HCT116 (cell line): Measurements from ENCODE around the gene IMPACT. TPM values are rescaled to one million over a fixed set of nuclear protein-coding genes. Genes with fewer than 3 reads are reported as not detected.

Source experiments
- ATAC-seq: fragments of 200-7000 bp; cut with Tn5 transposase; 2 replicates; pipeline ENCODE4 v1.9.1; 2020; ENCODE audit warnings: mild to moderate bottlenecking, moderate library complexity
- BruUV-seq: library from RNA; stranded (reverse); fragments of 400-500 nt; replicated peaks from 2 replicates; lab custom pipeline; 2021; lab: Mats Ljungman, UMichigan
- CTCF ChIA-PET: fragments of 300-600 bp; sonication (Branson Sonifier 250); formaldehyde crosslinking; loops from one replicate; lab custom pipeline; 2021; ENCODE audit warnings: antibody characterized with exemption; lab: Charles Lee
- POLR2A ChIA-PET: fragments of 300-600, 350-600 bp; sonication (Branson Sonifier 250); formaldehyde crosslinking; loops from one replicate; lab custom pipeline; 2021; ENCODE audit warnings: antibody characterized with exemption; lab: Charles Lee
- RAD21 ChIA-PET, 2 experiments: fragments of 300-600 bp; sonication (Branson Sonifier 250); formaldehyde crosslinking; loops; one replicate each; lab custom pipeline; 2023; ENCODE audit warnings: low total read pairs in 2 of 2; ENCODE audit not compliant: uncharacterized antibody in 2 of 2, unreplicated experiment in 2 of 2, low non-redundant PET in 1 of 2; lab: Charles Lee
- DNase-seq: peaks from one replicate; pipeline ENCODE4 v3.0.0-alpha.2; 2010; ENCODE audit warnings: low read depth, low spot score
- H2AFZ ChIP-seq: fragments of 200-600 bp; shearing (Covaris generic), sonication (generic); 2 replicates; pipeline ENCODE4 v1.6.1; 2017; ENCODE audit warnings: low read depth, mixed run types, mixed read lengths, antibody characterized with exemption, low read length; ENCODE audit not compliant: poor library complexity, severe bottlenecking
- H3K27ac ChIP-seq: 2 replicates; pipeline ENCODE4 v1.5.1; 2012; ENCODE audit warnings: low read depth, low read length
- H3K27me3 ChIP-seq: fragments of 200-600 bp; sonication (generic); 2 replicates; pipeline ENCODE4 v1.6.1; 2016; ENCODE audit warnings: mixed run types, low read length, mixed read lengths; ENCODE audit not compliant: insufficient read depth
- H3K36me3 ChIP-seq, 2 experiments: fragments of 200-500 bp in 1 of 2; fragments of 200-600 bp in 1 of 2; sonication (Bioruptor generic) in 1 of 2; sonication (generic) in 1 of 2; 2 replicates each; pipeline versions ENCODE4 v1.5.1 to v1.6.1; 2014 to 2016; ENCODE audit warnings: low read length in 2 of 2, inconsistent platforms in 1 of 2, mixed read lengths in 1 of 2, mixed run types in 1 of 2; ENCODE audit not compliant: insufficient read depth in 2 of 2, control insufficient read depth in 1 of 2
- H3K4me1 ChIP-seq, 2 experiments: fragments of 200-600 bp in 1 of 2; sonication (generic) in 1 of 2; 2 replicates each; pipeline versions ENCODE4 v1.5.1 to v1.6.1; 2012 to 2017; ENCODE audit warnings: low read length in 2 of 2, inconsistent platforms in 1 of 2, mild to moderate bottlenecking in 1 of 2, mixed read lengths in 1 of 2, mixed run types in 1 of 2, moderate library complexity in 1 of 2; ENCODE audit not compliant: insufficient read depth in 2 of 2, control insufficient read depth in 1 of 2
- H3K4me2 ChIP-seq: fragments of 200-600 bp; sonication (generic); 2 replicates; pipeline ENCODE4 v1.6.1; 2017; ENCODE audit warnings: mixed run types, low read length, mixed read lengths
- H3K4me3 ChIP-seq, 2 experiments: fragments of 200-600 bp in 1 of 2; sonication (generic) in 1 of 2; replicated peaks in 1 of 2; 2 replicates each; pipeline ENCODE4 v1.5.1; 2011 to 2016; ENCODE audit warnings: low read length in 2 of 2, control low read depth in 1 of 2, low read depth in 1 of 2, mild to moderate bottlenecking in 1 of 2, mixed read lengths in 1 of 2, mixed run types in 1 of 2
- H3K79me2 ChIP-seq: fragments of 200-600 bp; sonication (generic); 2 replicates; pipeline ENCODE4 v1.6.1; 2017; ENCODE audit warnings: mild to moderate bottlenecking, mixed run types, low read length, moderate library complexity, mixed read lengths; ENCODE audit not compliant: insufficient read depth
- H3K9ac ChIP-seq: fragments of 200-600 bp; sonication (generic); 2 replicates; pipeline ENCODE4 v1.6.1; 2016; ENCODE audit warnings: low read length, mixed read lengths
- H3K9me2 ChIP-seq: fragments of 200-600 bp; sonication (generic), shearing (Covaris generic); 2 replicates; pipeline ENCODE4 v1.6.1; 2017; ENCODE audit warnings: mixed run types, mild to moderate bottlenecking, moderate library complexity; ENCODE audit not compliant: insufficient read depth
- H3K9me3 ChIP-seq, 2 experiments: fragments of 200-500 bp in 1 of 2; fragments of 200-600 bp in 1 of 2; sonication (Bioruptor generic) in 1 of 2; sonication (generic) in 1 of 2; 2 replicates each; pipeline ENCODE4 v1.6.1; 2014 to 2017; ENCODE audit warnings: low read length in 2 of 2, mixed read lengths in 2 of 2, inconsistent platforms in 1 of 2, low read depth in 1 of 2, mild to moderate bottlenecking in 1 of 2, mixed run types in 1 of 2, moderate library complexity in 1 of 2; ENCODE audit not compliant: control insufficient read depth in 1 of 2, insufficient read depth in 1 of 2
- H4K20me1 ChIP-seq: fragments of 200-600 bp; sonication (generic), shearing (Covaris generic); 2 replicates; pipeline ENCODE4 v1.6.1; 2017; ENCODE audit warnings: mixed run types, mild to moderate bottlenecking, moderate library complexity; ENCODE audit not compliant: insufficient read depth
- CBX3 ChIP-seq: IDR thresholded peaks from 2 replicates; pipeline ENCODE4 v1.6.1; 2012; ENCODE audit warnings: low read depth
- CEBPB ChIP-seq: IDR thresholded peaks from 2 replicates; pipeline ENCODE4 v1.6.1; 2012; ENCODE audit warnings: low read depth
- ELF1 ChIP-seq: IDR thresholded peaks from 2 replicates; pipeline ENCODE4 v1.6.1; 2012; ENCODE audit warnings: low read depth, borderline replicate concordance
- FOSL1 ChIP-seq: IDR thresholded peaks from 2 replicates; pipeline ENCODE4 v1.6.1; 2012; ENCODE audit warnings: low read depth
- POLR2A ChIP-seq: IDR thresholded peaks from 2 replicates; pipeline ENCODE4 v1.7.0; 2011; ENCODE audit warnings: borderline replicate concordance; ENCODE audit not compliant: insufficient read depth, insufficient read length; ENCODE audit errors: extremely low read depth
- RAD21 ChIP-seq: IDR thresholded peaks from 2 replicates; pipeline ENCODE4 v1.6.1; 2012; ENCODE audit warnings: low read depth, mild to moderate bottlenecking
- SP1 ChIP-seq: IDR thresholded peaks from 2 replicates; pipeline ENCODE4 v1.6.1; 2012; ENCODE audit warnings: low read depth
- SRF ChIP-seq: IDR thresholded peaks from 2 replicates; pipeline ENCODE4 v1.6.1; 2012; ENCODE audit warnings: low read depth
- YY1 ChIP-seq: IDR thresholded peaks from 2 replicates; pipeline ENCODE4 v1.6.1; 2011; ENCODE audit warnings: low read length, low read depth, moderate library complexity, mild to moderate bottlenecking; ENCODE audit not compliant: insufficient replicate concordance; ENCODE audit errors: extremely low read depth
- intact Hi-C: fragments of 100-400 bp; cut with micrococcal nuclease; formaldehyde crosslinking; loops from 2 replicates; pipeline ENCODE4 v1.10.0; 2022
- total RNA-seq: library from RNA; stranded (reverse); gene quantifications from one replicate; pipeline ENCODE4 v1.2.1, GENCODE V29; 2021; ENCODE audit not compliant: unreplicated experiment

IMPACT gene
- total RNA-seq, 1 experiment from 2014 or later: 46.4 TPM

GRCh38 chr18:24497031-24497754 is 70.7 kb downstream of the IMPACT start:
- Histone ChIP-seq H3K79me2 (no peaks in the 10 kb centered on the region), H3K9me2 (no peaks in the 10 kb centered on the region), H3K9me3 (no peaks in the 10 kb centered on the region), H3K4me2 (no peak overlapping the region), H3K4me3 (no peak overlapping the region), H3K4me1 (no peaks in the 10 kb centered on the region), H3K9ac (no peak overlapping the region), H3K27me3 (no peaks in the 10 kb centered on the region), H2AFZ (no peak overlapping the region), H4K20me1 (no peaks in the 10 kb centered on the region), H3K36me3 (no peaks in the 10 kb centered on the region), H3K27ac (no peak overlapping the region)
- BruUV-seq: no TSS peak
- DNase-seq: no peak
- CTCF ChIA-PET: interaction anchor here (1.0 kb wide), 1 partner anchor 10 kb away, joined by 3 read pairs; no protein-coding TSS in a partner anchor
- RAD21 ChIA-PET: no interaction called here
- TF ChIP-seq CBX3: no peak
- TF ChIP-seq YY1: no peak
- no peak for TF ChIP-seq SP1
- TF ChIP-seq SRF: no peak
- TF ChIP-seq RAD21: no peak
- no peak for TF ChIP-seq POLR2A
- intact Hi-C loops: no loop called here
- POLR2A ChIA-PET: no interaction called here
- ATAC-seq: no peak

- DNase-seq: no peak
- H4K20me1 ChIP-seq: no peaks in the 10 kb centered on the region
- H3K4me3 ChIP-seq: no peak overlapping the region
- no peaks in the 10 kb centered on the region for H3K36me3 ChIP-seq
- H3K27ac ChIP-seq: no peak overlapping the region
- ChIA-PET RAD21 (no interaction called here), CTCF (interaction anchor here (2.1 kb wide), 1 partner anchor 11 kb away, joined by 11 read pairs; no protein-coding TSS in a partner anchor), POLR2A (no interaction called here)
- TF ChIP-seq CEBPB: no peak
- TF ChIP-seq SRF: no peak
- TF ChIP-seq FOSL1: no peak
- no peak for TF ChIP-seq ELF1
- peaks cover 0 to 3% of the 10 kb centered on the region in 2 experiments; a peak in 1 of 4 replicates for H3K4me1 ChIP-seq
- no peaks in the 10 kb centered on the region for H3K9me3 ChIP-seq
- no peak overlapping the region for H2AFZ ChIP-seq
- no peaks in the 10 kb centered on the region for H3K9me2 ChIP-seq
- H3K79me2 ChIP-seq: no peaks in the 10 kb centered on the region
- no peak overlapping the region for H3K4me2 ChIP-seq
- no peak overlapping the region for H3K9ac ChIP-seq
- intact Hi-C loops: no loop called here
- no peaks in the 10 kb centered on the region for H3K27me3 ChIP-seq
- ATAC-seq: no peak
- BruUV-seq: no TSS peak
Observed at GRCh38 chr18:24499814-24500213, 73.3 kb downstream of the IMPACT start.
